ENCODE data around the gene GALNT12. TPM values are rescaled to one million over a fixed set of nuclear protein-coding genes. Genes with fewer than 3 reads are reported as not detected.

GALNT12 gene
- total RNA-seq, 1 donor from 2014 or later, result 28.6 TPM

DNA sequence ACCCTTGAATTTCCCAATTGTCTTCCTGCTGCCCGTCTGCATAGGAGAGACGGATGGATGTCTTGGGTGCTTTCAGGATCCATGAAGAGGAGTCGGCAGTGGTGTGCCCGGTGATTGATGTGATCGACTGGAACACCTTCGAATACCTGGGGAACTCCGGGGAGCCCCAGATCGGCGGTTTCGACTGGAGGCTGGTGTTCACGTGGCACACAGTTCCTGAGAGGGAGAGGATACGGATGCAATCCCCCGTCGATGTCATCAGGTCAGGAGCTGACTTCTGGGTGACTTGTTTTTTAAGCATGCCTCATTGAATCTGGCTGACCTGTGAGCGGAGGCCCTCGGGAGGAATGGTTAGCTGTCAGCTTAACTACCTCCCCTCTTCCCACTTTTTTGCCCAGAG, 24.2 kb downstream of the GALNT12 start:
- no peak for DNase-seq (ENCODE audit: low spot score)

DNA sequence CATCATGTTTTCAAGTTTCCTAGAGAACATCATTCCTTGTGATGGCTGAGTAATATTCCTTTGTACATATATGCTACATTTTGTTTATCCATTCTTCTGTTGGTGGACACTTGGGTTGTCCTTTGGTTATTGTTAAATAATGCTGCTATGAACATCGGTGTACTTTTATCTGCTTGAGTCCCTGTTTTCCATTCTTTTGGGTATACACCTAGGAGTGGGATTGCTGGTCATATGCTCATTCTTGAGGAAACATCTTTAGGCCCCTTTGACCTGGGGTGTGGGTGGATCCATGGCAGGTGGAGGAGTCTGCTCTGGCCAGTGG, 25.3 kb downstream of the GALNT12 start:
- no peak for DNase-seq (ENCODE audit: low spot score)

DNA sequence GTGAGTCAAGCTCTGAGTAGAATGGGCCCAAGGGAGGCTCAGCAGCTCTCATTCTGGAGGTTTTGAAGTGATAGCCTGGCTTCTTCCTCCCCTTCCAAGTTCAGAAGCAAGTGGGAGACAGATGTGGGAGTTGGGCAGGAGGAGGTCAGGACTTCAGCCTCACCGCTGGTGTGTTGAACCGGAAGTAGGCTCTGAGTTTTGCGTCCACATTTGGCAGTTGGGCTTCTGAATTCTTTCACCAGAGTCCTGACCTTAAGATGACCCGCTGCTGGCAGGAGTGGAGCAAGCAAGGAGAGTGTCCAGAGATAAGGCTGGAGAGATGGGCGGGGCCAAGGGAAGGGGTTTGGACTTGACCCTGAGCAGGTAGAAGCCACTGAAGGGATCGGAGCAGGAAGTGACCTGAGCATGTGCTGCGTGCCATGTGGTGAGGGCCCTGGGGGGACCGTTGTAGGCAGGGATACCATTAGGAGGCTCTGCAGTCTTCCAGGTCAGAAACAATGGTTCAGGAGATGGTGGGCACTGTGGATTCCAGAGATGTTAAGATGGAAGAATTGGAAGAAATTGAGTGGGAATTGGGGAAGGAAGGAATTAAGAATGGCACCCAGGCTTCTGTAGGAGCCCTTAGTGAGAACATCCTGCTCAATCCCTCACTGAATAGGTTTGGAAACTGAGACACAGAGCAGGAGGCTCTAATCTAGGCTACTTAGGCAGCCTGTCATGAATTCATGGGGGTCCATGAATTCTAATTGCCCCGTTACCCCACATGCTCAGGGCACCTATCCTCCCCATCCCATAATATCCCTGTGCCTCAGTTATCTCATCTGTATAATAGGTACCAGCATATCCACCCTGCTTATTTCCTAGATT, 25.9 kb downstream of the GALNT12 start:
- peak; percentile 37 for DNase-seq (ENCODE audit: low spot score)

DNA sequence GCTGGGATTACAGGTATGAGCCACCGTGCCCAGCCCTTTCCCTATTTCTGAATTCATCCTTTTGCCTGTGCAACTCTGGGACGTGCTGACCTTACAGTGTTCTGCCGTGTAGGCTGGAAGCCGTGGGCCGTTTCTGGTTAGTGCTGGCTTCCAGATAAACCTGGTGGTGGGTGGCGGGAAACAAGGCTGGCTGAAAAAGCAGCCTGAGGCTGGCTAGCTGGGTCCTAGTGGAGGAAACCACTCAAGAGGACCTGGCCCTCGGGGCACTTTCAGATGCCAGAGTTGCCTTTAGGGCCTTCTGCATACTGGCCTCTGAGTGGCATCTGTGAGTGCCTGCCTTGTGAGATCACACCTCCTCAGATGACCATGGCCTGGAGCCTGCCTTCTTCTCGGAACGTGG, 26.9 kb downstream of the GALNT12 start:
- no peak for DNase-seq (ENCODE audit: low spot score)

DNA sequence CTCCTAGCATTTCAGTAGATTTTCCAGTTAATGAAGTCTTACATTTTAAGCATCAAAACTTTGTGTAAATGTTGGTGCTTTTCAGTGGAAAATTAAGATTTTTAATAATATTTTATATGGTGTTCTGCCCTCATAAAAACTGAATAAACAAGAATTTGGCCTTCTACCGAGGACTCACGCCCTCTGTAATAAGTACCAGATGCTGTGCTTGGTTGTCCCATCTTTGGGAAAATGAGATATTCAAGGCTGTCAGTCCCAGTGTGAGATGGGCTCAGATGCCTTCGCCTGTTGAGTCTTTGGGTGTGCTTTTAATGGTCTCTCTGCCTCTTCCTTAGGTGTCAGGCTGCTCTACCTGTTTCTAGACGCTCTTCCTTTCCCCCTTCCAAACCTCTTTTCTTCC, 28.7 kb downstream of the GALNT12 start:
- no peak for DNase-seq (ENCODE audit: low spot score)

DNA sequence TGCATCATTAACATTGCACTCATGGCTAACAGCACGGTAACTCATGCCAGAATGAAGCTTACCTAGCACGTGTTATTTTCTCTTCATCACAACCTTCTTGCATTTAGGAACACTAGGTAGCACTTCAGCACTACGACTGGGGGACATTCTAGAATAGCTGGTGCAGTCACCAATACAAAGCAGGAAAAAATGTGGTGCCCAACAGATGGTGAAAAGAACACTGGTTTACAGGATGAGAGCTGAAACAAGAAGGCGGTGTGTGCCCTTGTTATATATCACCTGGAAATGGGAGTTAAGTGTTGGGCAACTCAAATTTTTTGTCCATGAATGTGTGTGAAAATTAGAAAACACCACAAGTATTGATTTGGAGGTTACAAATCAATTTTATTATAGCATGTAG, 30.0 kb downstream of the GALNT12 start:
- DNase-seq (ENCODE audit: low spot score), result no peak

DNA sequence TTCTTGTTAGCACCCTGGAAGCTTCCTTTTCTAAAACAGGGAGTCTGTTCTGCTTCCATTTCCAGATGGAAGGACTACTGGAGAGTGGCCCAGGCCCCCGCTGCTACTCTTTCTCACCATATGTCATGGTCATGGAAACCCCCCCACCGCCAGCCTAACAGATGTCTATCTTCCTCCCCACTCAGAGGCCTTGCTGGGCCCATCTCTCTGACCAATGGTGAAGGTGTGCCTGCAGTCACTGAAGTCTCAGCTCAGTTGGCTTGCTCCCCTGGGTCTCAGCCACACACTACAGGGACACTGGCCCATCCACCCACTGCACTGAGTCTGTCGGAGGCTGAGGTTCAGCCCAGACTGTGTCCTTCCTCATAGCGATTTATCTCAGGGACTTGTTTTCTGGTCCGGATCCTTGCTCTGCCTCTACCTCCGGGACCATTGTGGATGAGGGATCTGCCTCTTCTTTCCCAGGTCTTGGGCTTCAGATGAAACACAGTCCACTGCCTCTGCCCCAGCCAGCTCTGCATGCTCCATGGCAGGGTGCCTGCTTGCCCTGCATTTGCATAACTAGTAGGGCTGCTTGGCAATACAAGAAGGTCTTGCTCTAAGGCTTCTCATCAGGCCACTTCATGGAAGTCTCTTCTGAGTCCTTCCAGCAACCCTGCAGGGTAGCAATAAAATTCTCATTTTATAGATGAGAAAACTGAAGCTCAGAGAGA, 30.8 kb downstream of the GALNT12 start:
- DNase-seq (ENCODE audit: low spot score), result no peak

DNA sequence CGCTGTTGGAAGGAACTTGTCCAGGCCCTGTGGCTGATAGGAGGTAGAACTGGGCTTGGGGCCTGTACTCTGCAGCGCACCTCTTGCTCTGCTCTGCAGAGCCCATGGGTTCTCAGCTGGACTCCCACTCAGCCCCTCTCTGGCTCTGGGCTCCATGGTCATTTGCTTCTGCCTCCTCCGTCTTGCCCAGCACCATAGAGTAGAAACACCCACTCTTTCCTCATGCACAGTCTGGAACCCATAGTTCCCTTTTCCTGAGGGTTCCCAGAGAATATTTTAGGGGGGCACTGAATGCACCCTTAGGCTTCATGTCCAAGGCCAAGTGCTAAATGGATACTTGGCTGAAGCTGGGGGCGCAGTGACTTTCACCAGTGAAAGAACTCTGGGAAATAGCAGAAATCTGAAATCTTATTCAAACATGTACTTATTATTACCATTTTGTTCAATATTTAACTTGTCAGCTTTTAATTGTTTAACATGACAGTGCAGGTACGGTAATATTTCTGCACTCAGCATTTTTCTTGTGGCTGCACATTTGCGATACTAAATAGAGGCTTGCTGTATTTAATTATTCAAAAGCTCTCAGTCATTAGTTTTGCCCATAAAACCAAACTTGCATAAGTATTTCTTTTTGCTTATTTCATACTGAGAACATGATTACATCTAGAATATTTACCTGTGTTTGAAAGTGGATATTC, 31.5 kb downstream of the GALNT12 start:
- DNase-seq (ENCODE audit: low spot score), result no peak

DNA sequence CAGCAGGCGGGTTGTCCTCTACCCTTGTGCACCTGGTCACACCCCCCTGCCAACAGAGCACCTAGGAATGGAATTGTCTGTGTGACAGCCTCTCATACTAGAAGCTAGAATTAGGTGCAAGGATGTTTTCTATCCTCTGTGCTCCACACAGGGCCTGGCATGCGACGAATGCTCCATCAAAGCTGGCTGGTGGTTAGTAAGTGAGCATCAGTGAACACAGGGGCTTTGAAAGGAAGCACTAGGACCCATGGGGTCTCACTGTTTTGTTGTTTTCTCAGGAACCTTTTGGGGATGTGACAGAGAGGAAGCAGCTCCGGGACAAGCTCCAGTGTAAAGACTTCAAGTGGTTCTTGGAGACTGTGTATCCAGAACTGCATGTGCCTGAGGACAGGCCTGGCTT, 32.3 kb downstream of the GALNT12 start:
- DNase-seq (ENCODE audit: low spot score), result no peak

DNA sequence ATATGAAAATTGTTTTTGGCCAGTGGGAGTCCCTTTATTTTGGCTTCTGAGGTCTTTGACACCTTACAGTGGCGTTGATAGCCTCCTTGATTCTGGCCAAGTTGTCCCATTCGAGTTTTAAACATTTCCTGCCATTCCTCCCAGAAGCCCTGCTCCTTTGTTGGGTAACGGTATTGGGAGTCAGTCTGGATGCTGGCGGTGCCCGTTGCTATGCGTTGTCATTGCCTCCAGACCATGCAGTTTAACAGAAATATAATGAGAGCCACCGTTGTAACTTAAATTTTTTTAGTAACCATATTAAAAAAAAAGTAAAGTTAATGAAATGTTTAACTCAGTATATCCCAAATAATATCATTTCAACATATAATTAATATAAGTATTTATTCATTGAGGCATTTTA, 35.0 kb downstream of the GALNT12 start:
- DNase-seq (ENCODE audit: low spot score), result no peak

DNA sequence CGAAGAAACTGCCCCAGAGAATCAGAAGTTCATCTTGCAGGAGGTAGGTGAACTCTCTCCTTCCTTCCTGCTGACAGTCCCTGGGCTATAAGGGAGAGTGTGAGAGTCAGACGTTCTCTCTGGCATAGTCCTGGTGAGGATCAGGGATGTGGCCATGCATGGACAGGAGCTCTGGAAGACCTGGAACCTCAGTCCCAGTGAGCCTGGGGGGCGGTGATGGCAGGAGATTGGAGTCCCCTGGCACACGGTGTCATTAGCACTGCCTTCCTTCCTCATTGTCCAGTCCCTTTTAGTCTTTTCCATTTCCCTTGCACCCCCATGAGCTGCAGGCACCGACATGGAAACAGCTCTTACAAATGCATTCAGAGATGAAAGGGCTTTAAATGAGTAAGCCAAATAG, 38.6 kb downstream of the GALNT12 start:
- no peak for DNase-seq (ENCODE audit: low spot score)

DNA sequence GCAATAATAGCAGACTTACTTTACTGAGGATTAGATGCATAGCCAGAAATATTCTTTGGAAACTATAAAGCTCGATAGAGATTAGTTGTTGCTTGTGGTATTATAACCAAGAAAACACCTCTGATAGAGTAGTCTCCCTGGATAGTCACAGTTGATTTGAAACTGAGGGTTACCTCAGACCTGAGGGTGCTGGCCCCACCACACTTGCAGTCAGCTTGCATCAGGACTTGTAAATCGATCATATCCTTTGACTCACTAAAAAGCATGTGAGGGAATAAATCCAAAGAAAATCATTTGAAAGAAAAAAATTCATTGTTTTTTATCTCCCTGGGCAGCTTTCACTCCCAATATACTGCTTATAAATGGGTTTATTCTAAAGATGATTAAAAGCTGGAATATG, 39.4 kb downstream of the GALNT12 start:
- no peak for DNase-seq (ENCODE audit: low spot score)

DNA sequence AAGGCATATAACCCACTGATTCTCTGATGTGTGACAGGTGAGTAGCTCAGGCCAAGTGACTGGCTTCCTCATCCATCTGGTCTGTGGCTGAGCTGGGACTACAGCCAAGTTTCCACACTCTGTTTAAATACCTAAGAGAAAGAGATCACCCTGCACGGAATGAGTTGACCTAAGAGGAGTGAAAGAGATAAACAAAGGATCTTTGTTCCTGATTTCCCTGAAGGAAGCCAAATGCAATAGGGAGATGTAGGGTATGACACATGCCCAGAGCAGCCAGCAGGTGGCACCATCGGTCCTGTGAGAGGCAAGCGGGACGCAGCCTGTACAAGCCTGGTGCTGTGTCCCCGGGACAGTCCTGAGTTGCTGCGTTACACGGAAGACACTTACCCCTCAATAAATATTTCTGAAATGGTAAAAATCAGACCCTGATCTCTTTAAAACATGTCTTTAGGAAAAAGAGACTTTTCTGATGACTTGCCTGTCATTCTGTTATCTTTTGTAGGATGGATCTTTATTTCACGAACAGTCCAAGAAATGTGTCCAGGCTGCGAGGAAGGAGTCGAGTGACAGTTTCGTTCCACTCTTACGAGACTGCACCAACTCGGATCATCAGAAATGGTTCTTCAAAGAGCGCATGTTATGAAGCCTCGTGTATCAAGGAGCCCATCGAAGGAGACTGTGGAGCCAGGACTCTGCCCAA, 41.1 kb downstream of the GALNT12 start:
- DNase-seq (ENCODE audit: low spot score), result peak; percentile 91

DNA sequence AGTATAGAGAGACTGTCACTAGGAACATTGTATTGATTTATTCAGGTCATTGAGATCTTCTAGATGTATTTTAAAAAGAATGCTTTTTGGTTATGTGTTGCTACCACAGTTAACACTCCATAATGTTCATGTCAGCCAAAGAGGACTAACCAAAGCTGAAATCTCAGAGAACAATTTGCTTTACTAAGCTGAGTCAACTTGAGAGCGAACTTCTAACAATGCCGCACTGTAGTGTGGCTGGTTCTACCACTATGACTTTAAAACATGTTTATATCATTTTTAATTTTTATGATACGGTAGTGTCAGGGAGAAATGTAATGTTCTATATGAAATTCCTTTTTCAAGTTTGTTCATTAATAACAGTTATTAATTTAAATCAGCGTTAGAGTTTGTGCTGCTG, 42.1 kb downstream of the GALNT12 start:
- DNase-seq (ENCODE audit: low spot score), result no peak

DNA sequence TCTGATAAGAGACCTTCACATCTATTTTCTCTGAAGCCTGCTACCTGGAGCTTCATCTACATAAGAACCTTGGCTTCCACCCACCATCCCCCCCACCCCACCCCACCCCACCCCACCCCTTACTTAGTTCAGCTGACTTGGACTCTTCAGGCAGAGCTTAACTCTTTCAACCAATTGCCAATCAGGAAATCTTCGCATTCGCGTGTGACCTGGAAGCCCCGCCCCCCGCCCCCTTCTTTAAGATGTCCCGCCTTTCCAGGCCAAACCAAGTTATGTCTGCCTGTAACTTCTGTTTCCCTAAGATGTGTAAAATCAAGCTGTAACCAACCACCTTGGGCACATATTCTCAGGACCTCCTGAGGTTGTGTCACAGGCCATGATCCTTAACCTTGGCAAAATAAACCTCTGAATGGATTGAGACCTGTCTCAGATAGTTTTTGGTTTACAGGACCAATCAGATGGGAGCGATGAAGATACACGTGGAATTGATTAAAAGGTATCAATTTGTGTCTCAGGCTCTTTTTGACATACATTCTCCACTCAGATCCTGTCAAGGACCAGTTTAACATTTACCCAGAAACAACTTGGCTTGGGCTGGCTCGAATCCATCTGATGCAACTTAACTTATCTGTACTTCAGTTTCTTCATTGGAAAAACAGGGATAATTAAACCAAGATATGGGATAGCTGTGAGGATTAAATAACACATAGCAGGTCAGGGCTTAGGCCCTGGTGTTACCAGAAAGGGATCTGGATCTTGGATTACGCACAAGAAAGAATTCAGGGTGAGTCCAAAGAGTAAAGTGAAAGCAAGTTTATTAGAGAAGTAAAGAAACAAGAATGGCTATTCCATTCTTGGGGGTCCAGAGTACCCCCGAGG, 43.6 kb downstream of the GALNT12 start:
- no peak for DNase-seq (ENCODE audit: low spot score)

DNA sequence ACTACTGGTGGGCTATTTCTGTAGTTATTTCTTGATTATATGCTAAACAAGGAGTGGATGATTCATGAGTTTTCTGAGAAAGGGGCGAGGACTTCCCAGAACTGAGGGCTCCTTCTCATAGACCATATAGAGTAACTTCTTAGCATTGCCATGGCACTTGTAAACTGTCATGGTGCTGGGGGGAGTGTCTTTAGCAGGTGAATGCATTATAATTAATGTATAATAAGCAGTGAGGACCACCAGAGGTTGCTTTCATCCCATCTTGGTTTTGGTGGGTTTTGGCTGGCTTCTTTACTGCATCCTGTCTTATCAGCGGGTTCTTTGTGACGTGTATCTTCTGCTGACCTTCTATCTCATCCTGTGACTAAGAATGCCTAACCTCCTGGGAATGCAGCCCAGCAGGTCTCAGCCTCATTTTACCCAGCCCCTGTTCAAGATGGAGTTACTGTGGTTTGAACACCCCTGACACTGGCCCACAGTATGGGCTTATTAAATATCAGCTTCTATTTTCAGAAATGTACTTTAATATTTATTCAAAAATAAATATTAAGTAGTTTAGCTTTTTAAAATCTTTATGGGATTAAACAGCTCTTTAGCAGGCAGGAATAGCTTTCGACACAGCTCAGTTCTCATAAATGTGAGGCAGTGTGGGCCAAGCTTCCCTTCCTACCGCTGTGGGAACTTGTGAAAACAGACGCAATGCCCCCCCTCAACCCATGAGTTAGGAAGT, 44.4 kb downstream of the GALNT12 start:
- no peak for DNase-seq (ENCODE audit: low spot score)

DNA sequence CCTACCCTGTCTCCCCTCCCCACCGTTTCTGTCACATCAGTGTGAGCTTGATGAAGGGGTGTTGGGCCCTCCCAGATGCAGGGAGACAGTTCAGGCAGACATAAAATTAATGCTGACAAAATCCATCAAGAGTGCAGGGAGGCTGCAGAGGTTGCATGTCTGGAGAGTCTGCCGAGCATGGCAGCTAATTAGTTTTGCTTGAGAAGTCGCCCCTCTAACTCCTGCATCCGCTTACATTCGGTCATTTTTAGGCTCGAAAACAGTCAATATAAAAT, 44.9 kb downstream of the GALNT12 start:
- no peak for DNase-seq (ENCODE audit: low spot score)

DNA sequence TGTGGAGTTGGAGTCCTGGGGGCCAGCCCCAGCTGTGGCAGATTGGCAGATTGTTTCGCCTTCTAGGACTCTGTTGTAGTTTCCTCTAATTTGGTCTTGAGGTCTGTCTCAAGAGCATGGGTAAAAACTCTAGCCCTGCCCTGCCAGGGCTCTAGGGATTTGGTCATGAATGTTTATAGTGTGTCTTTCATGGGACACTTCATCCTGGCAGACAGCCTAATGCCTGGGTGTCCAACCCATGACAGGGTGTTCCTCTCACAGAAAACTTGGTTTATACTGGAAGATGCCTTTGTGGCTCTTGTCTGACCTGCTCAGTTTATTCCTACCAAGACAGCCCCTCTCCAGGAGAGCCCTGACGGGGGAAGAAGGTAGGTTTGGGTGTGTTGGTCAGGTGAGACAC, 45.5 kb downstream of the GALNT12 start:
- no peak for DNase-seq (ENCODE audit: low spot score)

DNA sequence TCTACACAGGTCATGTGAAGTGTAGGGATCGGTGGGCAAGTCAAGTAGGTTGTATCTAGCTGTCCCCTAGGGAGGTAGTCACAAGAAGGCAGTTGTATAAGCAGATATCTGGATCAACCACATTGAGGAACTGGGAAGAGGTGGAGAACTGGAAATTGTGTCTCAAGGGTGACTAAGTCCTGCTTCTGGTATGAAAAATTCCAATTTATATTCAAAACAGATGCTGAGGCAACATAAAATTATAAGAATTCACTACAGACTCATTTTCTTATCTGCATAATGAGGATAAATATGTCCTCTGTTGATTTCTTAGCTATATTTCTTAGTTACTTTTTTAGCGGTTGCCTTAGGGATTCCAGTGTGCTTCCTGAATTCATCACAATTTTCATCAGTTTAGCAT, 46.8 kb downstream of the GALNT12 start:
- no peak for DNase-seq (ENCODE audit: low spot score)

DNA sequence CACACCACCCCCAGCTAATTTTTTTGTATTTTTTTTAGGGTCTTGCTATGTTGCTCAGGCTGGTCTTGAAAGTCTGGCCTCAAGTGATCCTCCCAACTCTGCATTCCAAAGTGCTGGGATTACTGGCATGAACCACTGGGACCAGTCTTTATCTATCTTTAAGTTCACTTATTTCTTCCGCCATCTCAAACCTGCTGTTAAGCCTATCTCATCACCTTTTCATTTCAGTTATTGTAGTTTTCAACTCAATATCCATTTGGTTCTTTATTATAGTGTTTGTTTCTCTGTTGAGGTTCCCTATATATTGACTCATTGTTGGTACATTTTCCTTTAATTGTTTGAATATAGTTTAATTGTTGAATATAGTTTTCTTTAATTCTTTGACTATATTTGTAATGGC, 48.1 kb downstream of the GALNT12 start:
- no peak for DNase-seq (ENCODE audit: low spot score)

DNA sequence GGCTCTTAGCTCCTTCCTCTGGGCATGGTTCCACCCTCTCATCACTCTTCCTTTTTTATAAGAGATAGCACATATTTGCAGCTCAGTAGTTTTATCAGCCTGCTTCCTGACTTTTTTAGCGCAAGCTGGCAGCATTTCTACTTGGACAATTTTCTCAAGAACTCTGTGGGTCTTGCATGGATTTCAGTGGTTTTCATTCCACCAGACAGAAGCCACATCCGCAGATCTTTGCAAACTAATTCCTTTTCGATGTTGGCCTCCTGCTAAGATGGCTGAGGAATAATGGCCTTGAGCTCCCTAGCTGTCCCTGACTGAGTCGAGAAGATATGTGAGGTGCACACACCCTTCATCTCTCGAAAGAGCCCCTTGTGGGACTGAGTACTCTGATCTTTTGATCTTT, 49.5 kb downstream of the GALNT12 start:
- DNase-seq (ENCODE audit: low spot score), result no peak

Measured in mucosa of gallbladder (tissue), 1 donor.